HK-2 (cell line): ENCODE measurements around the gene TARS3.
"Not testable (repeated sequence)": the region's sequence is repeated elsewhere in the genome, so short reads cannot be mapped to it uniquely, and the experiment has no call there.

Experiments
- DNase-seq: peaks from one replicate; pipeline ENCODE4 v3.0.0-alpha.2; 2018; ENCODE audit not compliant: unreplicated experiment

TARS3 gene

DNA sequence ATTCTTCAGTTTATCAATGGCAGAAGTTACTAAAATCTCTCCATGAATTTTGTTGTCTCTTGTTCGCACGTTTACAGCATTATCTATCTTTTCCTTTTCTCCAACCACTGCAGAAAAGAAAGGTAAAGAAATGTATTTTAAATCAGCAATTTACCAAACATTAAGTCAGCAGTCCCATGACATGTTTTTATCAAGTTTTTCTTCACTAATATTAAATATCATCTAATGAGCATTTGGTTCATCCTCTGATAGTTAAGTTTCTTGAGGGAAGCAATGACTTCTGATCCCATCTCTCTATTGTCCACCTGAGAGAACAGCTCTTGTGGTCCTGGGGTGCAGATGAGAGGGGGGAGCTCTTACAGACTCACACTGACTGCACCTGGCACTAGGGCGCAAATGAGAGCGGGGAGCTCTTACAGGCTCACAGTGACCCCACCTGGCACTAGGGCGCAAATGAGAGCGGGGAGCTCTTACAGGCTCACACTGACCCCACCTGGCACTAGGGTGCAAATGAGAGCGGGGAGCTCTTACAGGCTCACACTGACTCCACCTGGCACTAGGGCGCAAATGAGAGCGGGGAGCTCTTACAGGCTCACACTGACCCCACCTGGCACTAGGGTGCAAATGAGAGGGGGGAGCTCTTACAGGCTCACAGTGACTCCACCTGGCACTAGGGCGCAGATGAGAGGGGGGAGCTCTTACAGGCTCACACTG, 69.5 kb downstream of the TARS3 start:
- DNase-seq, result not testable (repeated sequence)

DNA sequence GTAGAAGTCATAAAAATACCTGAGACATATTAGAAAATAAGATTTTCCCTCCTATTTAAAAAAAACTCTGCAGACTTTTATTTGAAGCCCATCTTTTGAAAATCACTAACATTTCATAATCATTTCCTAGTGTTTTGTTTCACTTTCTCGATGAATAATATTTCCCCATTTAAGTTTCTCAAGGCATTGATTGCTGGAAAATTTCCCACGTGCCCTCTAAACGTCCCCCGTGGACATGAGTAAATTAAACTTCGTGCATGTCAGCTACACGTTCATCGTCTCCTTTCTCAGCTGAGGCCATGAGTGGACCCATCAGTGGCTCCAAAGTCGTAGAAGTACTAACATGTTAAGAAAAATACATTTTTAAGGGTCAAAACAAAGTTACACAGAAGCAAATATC, 70.1 kb downstream of the TARS3 start:
- DNase-seq, result no peak

DNA sequence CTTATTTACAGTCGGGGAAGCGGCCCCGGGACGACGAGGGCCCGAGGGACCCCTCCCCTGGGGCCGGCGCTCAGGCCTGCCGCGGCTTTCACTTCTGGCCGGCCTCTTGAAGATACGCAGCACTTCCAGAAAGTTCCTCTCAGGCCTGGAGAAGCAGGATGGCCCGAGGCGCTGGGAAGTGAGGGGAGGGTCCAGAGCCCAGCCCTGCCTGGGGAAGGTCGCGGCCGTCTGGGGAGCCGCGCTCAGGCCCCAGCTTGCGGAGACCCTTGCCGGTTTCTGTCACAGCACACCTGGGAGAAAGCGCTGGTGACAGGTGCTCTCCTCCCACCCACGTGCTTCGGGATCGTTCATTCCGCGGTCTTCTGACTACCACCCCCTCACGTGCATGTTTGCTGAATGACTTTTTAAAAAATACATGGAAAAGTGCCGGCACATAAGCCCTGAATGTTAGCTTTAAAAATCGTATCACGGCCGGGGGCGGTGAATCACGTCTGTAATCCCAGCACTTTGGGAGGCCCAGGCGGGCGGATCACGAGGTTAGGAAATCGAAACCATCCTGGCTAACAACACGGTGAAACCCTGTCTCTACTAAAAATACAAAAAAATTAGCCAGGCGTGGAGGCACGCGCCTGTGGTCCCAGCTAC, 71.4 kb downstream of the TARS3 start:
- DNase-seq, result peak; percentile 35

DNA sequence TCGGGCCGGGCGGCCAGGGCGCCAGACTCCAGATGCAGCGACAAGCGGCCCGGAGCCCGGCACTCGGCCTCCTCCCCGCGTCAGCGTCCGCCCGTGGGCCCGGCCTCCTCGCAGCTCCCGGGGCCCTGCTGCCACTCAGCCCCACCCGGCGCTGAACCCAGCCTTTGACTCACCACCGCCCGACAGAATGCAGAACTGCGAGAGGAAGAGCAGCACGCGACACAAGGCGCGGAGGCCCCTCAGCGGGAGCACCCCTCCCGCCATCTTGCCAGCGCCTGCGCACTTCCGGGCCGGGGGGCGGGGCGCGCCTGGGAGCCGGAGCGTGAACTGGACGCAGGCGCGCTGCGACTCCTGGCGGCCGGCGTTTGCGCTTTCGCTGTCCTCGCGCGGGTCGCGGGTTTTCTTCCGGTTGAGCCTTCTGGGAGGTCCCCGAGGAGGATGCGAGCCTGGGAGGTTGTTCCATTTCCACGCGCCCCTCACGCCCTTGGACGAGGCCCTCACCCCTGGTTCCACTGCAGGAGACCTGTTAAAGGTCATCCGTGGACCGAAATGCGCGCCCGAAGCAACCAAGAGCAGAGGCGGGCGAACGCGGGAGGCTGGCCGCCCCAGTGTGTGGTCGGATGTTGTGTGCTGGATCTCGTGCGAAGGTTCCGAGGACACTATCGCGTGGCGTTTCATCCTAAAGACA, 72.0 kb downstream of the TARS3 start, which contains the start of gene TM2D3:
Gene TM2D3, minus strand, starts transcription at position 284 of the 688 bp plus-strand sequence. Its CDS starts 20 bp downstream, at position 264.
- peak; percentile 87 for DNase-seq

DNA sequence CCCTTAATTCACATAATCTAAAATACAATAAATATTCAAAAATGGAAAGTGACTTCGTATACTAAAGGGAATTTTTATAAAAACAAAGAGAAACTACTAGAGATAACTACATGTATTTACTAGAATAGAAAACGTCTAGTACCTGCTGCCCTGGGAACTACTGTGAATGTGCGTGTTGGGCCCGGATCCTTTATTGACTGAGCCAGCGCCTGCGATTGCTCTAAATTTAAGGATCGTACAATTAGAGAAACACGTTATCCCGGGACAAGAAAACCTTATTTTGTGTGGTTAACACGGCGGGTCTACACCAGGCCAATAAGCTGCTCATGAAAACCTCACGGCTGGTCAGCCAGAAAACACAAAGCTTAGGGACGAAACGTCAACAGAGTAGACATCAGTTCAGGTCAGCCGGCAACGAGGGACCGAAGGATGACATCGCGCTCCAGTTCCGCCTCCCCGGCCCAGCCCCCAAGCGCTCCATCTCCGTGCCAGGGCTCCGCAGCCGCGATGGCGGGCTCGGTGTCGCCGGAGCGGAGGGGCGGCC, 72.6 kb downstream of the TARS3 start:
- DNase-seq, result no peak

DNA sequence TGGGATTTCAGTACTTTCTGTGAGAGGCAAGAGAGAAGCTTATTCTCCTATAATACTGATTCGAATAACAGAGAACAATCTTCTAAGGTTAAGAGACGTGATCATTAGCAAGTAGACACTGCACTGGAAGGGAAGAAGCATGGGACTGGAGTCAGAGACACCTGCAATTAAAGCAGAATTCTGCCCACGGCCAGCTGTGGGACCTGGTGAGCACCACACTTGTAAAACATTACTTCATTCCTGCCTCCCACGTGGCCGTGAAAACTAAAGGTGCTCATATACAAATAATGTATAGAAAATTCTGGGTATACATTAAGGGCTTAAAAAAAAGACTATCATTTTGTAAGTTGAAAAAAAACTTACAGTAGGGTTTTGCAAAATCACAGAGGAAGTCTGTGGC, 74.1 kb downstream of the TARS3 start:
- DNase-seq, result no peak

DNA sequence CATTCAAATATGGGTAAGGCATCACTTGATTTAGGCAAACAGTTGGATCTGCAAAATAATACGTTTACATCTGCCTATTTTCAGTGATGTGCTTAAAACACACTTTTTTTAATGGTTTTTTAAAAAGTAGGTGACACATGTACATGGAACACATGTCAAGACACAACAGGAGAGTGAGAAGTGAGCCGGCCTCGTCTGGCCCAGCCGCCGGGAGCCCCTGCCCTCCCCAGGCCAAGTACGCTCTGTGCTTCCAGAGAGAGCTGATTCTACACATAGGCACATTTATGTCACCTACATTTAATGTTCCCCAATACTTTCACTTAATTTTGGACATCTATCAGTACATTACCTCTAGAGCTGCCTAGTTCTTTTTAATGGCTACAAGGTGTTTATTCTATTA, 75.9 kb downstream of the TARS3 start:
- DNase-seq, result no peak

DNA sequence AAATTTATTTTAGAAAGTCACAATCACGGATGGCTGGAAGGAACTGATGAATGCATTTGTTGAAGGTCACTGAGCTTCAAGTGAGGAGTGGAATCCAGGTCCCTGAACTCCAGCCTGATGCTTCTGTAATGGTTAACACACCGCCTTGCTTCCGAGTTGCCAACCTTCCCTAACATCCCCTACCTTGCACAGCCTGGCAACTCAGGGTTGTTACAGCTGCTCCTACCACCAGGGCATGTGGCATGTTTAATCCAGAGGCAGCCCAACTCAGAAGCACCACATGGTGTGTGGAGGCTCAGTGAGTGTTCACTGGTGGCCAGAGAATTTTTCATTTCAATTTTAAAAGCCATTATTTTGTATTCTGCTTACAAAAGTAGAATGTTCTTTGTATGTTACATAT, 77.0 kb downstream of the TARS3 start:
- no peak for DNase-seq

DNA sequence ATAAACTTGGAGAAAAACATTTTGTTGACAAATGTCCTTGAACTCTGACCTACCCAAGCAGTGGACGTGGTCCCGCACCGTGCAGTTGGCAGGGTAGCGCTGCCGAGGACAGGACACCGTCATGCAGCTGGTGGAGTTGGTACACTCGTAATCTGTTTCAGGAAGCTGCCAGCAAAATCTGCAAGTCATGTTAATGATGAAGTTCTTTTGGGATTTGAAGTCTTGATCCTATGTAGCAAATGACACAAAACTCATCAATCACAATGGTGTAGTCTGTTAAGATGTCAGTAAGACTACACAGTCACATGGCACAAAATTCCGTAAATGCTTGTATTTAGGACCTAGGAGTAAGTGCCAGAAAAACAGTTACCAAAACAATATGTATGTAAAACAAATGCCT, 77.6 kb downstream of the TARS3 start:
- DNase-seq, result no peak

DNA sequence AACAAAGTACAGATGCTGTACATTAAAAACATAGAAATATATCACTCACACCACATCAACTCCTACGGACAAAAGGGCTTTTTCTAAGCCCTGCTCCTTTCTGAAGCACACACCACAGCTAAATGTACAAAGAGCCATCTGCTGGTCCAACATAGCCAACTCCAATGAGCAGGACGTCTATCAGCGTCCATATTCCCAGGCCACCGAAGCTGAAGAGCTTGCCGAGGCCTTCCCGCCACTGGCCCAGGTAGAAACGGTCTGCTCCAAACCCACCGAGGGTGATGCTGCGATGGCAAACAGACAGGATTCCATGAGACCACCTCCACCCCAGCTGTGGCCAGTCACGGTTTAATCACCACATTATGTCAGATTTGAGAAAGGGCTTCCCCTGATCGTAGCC, 81.9 kb downstream of the TARS3 start:
- no peak for DNase-seq

DNA sequence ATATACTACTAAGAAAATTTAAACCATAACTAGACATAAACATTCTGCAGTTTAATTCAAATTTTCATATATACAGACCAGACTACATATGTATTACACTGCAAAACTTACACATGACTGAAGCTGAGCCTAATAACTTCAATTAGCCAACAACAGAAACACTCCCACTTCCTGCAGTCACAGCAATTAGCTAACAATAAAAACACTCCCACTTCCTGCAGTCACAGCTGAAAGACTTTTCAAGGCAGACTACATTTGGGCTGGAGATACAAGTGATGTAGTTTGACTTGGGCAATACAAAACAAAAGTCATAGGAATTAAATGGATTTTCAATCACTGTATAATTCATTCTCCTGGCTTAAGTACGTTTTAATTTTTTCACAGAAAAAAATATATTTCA, 82.4 kb downstream of the TARS3 start:
- no peak for DNase-seq

DNA sequence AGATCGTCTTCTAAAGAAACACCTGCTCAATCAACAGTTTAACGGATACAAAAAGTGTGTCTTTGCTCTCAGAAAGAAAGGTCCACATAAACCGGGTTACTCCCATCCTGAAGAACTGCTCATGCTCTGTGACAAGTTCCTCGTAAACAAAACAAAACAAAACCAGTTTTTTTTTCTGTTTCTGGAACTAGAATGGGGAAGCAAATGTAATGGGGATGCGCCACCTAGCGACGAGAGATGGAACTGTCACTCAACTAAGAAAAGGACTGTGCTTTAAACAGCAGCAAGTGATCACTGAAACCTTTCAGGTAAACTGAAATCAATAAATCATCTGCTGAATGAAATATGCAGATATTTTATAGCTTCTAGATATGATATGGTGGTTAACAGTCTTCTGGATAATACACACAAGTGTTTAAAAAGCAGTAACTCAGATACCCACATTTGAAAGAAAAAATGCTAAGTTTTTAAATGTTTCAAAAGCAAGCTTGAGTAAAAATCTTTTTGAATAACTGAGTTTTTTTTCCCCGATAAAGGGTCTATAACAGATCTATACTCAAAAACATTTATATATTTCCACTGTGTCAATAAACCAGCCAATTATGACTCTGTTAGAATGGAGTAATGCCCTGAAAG, 83.0 kb downstream of the TARS3 start:
- DNase-seq, result peak; percentile 44

DNA sequence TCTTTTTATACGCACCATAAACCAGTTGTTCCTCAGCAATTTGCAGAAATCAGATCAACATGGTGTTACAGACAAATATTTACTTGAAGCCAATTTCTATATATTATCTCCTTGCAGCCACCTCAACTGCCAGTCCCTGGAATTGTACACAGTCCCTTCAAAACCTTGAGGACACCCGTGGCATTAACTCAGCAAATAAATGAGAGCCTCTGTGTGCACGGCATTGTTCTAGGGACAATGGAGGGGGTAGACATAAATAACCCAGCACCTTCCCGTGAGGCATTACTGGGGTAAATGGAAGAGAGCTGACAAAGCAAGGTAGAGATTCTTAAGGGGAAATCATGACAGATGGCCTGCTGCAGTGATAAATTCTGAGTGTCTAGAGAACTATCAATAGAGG, 84.6 kb downstream of the TARS3 start:
- no peak for DNase-seq

DNA sequence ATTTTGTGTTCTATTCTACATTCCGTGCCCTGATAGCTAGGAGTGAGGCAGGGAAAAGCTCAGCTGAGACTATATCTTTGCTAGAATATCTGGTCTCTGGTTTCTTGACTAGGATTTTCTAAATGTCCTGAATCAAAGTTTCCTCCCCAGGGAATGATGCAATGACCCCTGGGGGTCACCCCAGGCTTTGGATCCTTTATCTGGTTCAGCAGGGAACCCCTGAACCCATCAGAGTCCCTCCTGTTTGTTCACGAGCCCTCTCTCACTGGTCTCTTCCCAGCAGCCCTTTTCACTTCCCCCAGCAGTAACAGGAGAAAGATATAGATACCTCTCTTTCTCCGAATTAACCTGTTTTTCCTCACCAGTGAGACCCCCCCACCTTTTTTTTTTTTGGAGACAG, 86.4 kb downstream of the TARS3 start:
- DNase-seq, result no peak

DNA sequence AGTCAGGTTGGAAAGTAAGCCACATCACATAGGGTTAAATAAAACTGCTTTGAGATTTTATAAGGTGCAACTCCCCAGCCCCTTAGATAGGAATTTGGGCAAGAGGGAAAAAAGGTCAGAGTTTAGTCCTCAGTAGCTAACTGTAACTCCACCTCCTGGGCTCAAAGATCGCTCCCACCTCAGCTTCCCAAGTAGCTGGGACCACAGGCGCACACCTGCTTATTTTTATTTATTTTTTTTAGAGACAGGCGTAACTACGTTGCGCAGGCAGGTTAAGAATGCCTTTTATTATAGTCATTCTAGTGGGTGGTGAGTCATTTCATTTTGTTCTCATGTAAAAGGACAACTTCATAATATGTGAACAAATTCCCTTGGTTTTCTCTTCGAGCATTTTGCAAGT, 86.8 kb downstream of the TARS3 start:
- DNase-seq, result no peak

DNA sequence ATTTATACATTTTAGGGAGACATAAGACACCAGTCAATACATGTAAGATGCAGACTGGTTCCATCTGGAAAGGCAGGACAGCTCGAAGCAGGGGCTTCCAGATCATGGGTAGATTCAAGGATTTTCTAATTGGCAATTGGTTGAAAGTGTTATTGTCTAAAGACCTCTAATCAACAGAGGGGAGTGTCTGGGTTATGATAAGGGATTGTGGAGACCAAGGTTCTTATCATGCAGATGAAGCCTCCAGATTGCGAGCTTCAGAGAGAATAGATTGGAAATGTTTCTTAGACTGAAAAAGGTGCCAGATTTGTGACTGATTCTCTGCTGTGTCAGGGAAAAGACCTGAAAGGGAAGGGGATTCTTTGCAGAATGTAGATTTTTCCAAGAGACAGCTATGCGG, 87.2 kb downstream of the TARS3 start:
- no peak for DNase-seq

DNA sequence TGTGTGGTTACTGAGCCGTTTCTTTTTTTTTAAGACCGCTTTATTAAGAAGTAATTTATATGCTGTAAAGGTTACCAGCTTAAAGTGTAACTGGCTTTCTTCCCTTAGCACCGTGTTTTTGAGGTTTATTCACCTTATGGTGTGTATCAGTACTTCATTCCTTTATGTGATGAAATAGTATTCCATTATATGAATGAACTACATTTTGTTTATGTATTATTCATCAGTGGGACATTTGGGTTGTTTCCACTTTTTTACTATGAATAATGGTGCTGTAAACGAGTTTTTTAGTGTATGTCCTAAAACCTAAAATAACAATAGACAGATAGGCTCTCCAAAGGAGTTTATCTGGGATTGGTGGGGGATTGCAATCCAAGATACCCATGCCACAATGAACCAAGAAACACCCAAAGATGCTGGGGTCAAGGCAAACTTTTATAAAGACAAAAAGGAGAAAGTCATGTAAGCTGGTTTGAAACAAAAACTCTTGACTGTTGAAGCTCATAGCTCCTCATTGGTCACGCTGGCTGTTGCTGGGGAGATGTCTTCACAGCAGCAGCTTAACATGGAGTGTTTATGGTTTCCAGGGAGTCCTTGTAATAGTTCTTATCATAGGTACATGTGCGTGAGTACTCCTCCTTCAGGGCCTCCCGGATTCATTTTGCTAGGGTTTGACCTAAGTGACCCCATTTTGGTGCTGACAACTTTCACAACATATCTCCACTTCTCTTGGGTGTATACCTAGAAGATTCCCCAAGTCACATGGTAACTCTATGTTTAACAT, 88.1 kb downstream of the TARS3 start:
- DNase-seq, result no peak

DNA sequence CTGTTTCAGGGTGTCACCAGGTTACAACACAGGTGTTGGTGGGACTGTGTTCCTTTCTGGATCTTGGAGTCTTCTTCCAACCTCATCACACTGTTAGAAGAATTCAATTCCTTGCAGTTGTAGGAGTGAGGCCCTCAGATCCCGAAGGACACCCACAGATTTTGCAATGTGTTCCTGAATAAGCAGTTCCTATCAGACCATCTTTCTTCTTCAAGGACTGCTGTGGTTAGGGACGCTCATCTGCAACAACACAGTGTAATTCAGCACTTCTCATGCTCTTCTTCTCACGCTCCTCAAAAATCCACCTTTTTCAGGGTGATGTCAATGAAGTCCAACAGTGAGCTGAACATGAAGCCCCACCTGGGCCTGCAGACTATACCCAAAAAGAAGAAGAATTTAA, 90.9 kb downstream of the TARS3 start:
- DNase-seq, result no peak

DNA sequence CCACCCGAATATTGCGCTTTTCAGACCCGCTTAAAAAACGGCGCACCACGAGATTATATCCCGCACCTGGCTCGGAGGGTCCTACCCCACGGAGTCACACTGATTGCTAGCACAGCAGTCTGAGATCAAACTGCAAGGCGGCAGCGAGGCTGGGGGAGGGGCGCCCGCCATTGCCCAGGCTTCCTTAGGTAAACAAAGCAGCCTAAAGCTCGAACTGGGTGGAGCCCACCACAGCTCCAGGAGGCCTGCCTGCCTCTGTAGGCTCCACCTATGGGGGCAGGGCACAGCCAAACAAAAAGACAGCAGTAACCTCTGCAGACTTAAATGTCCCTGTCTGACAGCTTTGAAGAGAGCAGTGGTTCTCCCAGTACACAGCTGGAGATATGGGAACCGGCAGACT, 97.5 kb downstream of the TARS3 start:
- DNase-seq, result not testable (repeated sequence)

DNA sequence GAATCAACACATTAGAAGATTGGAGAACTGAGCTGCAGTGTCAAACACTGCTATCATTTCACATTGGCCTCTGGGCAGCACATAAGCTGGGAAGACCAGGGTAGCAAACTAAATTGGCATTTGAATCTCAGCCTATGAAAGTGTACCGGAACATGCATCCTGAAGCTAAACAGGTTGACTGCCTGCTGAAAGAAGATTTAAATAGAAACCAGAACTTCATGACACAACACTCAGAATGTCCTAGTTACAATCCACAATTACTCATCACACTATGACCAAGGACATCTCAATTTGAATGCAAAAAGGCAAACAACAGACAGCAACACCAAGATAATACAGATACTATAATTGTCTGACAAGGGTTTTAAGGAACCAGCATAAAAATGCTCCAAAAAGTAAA, 98.3 kb downstream of the TARS3 start:
- DNase-seq, result no peak

DNA sequence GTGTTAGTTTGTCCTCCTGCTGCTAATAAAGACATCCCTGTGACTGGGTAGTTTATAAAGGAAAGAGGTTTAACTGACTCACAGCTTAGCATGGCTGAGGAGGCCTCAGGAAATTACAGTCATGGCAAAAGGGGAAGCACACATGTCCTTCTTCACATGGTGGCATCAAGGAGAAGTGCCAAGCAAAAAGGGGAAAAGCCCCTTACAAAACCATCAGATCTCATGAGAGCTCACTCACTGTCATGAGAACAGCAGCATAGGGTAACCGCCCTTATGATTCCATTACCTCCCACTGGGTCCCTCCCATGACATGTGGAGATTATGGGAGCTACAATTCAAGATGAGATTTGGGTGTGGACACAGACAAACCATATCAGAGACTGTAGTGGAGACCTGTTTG, 99.1 kb downstream of the TARS3 start:
- no peak for DNase-seq
